MV-4-11 (cell line): Measurements from ENCODE around the gene GRK1.
"Not testable (repeated sequence)": the region's sequence is repeated elsewhere in the genome, so short reads cannot be mapped to it uniquely, and the experiment has no call there.

Source experiments
- DNase-seq: peaks from one replicate; lab custom pipeline; 2025; lab: John Stamatoyannopoulos, UW

The GRK1 gene

DNA sequence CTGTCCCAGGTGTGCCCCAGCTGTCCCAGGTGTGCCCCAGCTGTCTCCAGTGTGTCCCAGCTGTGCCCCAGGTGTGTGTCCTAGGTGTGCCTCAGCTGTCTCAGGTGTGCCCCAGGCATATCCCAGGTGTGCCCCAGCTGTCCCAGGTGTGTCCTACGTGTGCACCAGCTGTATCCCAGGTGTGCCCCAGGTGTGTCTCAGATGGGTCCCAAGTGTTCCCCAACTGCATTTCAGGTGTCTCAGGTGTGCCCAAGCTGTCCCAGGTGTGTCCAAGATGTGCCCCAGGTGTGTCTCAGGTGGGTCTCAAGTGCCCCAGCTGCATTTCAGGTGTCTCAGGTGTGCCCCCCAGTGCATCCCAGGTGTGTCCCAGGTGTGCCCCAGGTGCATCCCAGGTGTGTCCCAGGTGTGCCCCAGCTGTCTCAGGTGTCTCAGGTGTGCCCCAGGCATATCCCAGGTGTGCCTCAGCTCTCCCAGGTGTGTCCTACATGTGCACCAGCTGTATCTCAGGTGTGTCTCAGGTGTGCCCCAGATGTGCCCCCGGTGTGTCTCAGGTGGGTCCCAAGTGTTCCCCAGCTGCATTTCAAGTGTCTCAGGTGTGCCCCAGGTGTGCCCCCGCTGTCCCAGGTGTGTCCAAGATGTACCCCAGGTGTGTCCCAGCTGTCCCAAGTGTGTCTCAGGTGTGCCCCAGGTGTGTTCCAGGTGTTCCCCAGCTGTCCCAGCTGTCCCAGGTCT is 1.3 kb upstream of the GRK1 start:
- no peak for DNase-seq

GRCh38 chr13:113666329-113666670 is 719 bp upstream of the GRK1 start:
- no peak for DNase-seq

DNA sequence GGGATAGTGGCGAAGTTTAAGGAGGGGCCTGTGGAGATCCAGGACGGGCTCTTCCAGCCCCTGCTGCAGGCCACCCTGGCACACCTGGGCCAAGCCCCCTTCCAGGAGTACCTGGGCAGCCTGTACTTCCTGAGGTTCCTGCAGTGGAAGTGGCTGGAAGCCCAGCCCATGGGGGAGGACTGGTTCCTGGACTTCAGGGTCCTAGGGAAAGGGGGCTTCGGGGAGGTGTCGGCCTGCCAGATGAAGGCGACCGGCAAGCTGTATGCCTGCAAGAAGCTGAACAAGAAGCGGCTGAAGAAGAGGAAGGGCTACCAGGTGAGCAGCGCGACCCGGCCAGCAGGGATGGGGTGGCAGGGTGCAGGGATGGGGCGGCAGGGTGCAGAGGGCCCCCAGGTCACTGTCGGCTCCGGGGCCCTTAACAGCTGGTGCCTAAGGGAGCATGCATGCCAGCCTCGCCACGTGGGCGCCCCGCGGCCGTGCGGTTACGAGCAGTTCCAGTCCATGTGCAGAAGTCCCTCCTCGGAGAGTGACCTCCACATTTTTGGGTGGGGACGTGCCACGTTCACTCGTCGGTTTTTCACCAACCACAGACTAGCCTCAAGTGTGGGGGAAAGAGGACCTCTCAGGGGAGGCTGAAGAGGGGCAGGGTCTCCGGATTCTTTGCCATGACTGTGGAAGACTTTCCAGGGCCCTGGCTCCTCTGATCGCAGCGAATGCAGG is 912 bp downstream of the GRK1 start:
- no peak for DNase-seq

DNA sequence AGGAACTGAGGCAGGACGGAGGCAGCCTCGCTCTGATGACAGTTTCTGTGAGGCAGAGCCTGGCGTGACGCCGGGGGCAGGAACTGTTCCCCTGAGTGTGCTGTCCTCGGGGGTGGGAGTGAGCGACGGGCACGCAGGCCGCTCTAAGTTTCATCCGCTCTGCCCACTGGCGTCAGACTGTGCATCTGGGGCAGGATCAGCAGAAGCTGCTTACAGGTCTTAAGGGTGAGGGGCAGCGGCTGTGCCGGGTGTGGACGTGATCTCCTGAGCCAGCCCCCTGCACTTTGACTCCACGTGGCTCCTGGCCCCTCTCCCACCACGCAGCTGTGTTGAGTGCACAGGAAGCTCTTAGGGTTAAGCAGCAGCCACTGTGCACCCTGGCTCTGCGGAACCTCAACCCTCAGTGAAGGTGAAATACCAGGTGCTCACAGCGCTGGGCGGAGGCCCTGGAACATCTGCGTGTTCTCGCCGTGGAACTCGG is 1.5 kb downstream of the GRK1 start:
- DNase-seq, result no peak

- no peak for DNase-seq
These were observed 2.3 kb downstream of the GRK1 start for GRCh38 chr13:113669231-113669754.

DNA sequence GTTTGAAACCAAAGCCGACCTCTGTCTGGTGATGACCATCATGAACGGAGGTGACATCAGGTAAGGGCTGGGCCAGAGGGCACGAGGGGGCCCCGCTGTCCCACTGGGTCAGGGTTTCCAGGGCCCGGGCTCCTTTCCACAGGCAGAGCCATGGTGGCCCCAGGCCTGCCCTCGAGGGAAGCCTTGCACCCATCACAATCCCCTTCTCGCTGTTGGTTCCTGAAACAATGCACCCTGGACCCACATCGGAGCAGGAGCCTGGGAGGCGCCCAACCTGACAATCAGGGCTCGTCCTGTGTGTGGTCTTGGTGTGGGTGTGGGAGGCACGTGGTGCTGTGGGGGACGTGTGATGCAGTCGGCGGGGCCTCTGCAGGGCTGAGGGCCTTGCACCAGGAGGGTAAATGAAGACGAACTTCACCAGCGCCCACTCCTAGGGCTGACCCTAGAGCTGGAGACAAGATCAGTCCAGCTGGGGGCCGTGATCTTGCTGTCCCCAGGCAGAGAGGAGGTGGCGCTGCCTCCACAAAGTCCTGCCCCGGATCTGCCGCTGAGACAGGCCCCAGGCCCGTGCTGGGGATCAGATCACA is 2.8 kb downstream of the GRK1 start:
- no peak for DNase-seq

DNA sequence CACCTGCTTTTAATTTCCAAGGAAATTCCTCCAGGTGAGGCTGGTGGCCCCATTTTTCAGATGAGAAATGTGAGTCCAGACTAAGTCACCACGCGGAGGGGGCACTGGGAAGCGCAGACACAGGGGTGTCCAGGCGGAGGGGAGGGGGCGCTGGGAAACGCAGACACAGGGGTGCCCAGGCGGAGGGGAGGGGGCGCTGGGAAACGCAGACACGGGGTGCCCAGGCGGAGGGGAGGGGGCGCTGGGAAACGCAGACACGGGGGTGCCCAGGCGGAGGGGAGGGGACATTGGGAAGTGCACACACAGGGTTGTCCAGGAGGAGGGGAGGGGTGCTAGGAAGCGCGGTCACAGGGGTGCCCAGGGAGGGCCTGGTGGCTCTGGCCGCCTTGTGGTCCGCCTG is 3.5 kb downstream of the GRK1 start:
- no peak for DNase-seq

DNA sequence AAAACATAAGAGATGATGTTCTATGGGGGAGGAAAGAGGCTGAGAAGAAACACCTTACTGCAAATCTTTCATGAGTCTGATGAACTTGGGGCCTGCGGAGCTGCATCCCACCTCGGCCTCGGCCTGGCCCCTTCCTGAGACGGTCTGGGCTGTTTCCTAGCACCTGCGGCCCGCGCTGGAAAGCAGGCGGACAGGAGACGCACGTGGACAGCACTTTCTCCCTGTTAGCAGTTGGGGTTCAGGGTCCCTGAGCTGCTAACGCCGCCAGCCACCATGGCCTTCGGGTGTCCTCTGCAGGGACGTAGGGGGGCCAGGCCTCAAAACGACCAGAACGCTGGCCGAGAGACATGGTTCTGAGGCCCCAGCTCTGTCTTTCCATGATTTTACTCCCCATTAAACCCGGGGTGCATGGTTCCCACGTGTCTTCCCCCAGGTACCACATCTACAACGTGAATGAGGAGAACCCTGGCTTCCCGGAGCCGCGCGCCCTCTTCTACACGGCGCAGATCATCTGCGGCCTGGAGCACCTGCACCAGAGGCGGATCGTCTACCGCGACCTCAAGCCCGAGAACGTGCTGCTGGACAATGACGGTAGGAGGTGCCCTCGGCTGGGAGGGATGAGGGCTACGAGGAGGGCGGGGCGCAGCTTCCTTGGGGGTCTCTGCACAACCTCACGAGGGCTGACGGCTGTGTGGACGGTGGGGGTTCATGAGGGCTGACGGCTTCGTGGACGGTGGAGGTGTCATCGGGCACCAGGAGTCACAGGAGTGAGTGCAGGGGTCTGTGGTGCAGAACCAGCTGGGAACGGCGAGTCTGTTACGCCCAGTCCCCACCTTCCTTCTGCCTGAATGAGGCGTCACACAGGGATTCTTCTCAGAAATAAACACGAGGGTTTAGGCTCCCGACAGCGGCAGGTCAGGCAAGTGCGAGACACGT is 4.3 kb downstream of the GRK1 start:
- no peak for DNase-seq

GRCh38 chr13:113672002-113672651 is 5.1 kb downstream of the GRK1 start:
- no peak for DNase-seq

GRCh38 chr13:113722921-113723320 is 55.9 kb downstream of the GRK1 start:
- DNase-seq, result no peak

- DNase-seq, result no peak
These were observed 56.5 kb downstream of the GRK1 start for GRCh38 chr13:113723410-113724015.

- no peak for DNase-seq
These were observed 57.2 kb downstream of the GRK1 start for GRCh38 chr13:113724016-113724758.

DNA sequence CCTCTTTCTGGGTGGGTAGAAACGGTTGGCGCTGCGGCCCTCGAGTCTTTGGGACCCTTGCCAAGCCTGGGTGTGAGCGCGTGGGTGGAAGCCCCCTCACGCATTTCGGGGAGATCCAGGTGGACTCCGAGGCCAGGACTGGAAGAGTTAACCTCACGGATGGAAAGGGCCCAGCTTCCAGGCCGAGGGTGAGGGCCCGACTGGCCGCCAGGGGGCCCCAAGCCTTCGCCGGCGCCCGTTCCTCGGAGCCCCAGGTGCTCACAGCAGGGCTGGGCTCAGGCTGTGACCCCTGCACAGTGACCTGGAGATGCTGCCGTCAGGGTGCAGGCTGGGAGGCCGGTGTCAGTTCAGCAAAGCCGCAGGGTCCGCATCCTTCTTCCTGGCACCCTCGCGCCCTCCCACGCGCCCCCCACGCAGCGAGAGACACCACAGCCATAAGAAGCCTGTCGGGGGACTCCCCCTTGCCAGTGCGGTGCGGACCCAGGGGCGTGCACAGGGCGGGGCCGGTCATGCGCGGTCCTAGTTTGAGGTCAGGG is 57.8 kb downstream of the GRK1 start:
- DNase-seq, result no peak

DNA sequence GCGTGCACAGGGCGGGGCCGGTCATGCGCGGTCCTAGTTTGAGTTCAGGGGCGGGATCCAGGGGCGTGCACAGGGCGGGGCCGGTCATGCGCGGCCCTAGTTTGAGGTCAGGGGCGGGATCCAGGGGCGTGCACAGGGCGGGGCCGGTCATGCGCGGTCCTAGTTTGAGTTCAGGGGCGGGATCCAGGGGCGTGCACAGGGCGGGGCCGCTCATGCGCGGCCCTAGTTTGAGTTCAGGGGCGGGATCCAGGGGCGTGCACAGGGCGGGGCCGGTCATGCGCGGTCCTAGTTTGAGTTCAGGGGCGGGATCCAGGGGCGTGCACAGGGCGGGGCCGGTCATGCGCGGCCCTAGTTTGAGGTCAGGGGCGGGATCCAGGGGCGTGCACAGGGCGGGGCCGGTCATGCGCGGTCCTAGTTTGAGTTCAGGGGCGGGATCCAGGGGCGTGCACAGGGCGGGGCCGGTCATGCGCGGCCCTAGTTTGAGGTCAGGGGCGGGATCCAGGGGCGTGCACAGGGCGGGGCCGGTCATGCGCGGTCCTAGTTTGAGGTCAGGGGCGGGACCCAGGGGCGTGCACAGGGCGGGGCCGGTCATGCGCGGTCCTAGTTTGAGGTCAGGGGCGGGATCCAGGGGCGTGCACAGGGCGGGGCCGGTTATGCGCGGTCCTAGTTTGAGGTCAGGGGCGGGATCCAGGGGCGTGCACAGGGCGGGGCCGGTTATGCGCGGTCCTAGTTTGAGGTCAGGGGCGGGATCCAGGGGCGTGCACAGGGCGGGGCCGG is 58.5 kb downstream of the GRK1 start:
- not testable (repeated sequence) for DNase-seq

DNA sequence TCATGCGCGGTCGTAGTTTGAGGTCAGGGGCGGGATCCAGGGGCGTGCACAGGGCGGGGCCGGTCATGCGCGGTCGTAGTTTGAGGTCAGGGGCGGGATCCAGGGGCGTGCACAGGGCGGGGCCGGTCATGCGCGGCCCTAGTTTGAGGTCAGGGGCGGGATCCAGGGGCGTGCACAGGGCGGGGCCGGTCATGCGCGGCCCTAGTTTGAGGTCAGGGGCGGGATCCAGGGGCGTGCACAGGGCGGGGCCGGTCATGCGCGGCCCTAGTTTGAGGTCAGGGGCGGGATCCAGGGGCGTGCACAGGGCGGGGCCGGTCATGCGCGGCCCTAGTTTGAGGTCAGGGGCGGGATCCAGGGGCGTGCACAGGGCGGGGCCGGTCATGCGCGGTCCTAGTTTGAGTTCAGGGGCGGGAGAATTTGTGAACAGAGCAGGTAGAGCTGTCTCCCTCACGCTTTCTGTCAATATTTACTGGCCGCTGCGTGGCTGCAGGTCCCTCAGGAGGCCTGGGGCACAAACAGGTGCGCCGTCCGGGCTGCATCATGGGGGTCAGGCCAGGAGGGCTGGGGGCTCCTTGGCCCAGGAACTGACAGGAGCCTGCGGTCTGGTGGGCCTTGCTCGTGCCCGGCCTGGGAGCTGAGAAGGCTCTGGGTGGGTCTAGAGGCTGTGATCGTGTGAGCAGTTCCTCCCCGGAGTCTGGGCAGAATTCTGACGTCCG is 59.2 kb downstream of the GRK1 start:
- DNase-seq, result not testable (repeated sequence)

DNA sequence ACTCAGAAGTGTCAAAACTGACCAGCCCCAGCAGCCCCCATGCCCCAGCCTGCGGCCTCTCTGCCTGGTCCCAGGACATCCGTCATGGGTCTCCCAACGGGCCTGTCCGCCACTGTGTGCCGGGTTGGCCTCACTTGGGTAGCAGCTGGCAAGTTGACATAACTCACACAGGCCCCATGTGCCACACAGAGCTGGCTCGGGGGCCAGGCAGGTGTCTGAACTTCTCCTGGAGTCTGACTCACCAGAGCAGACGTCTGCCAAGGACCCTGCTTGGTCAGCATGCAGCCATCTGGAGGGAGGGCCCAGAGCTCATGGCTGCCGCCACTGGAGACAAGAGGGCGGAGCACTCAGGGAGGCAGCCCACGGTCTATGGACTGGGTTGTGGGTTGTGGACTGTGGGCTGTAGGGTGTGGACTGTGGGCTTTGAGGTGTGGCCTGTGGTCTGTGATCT is 60.0 kb downstream of the GRK1 start:
- no peak for DNase-seq

GRCh38 chr13:113728571-113729054 is 61.6 kb downstream of the GRK1 start:
- DNase-seq, result no peak
